Measurements from ENCODE around the gene GCSH. TPM values are rescaled to one million over a fixed set of nuclear protein-coding genes. Genes with fewer than 3 reads are reported as not detected.

Gene GCSH
- polyA plus RNA-seq, 1 donor (not counting 4 experiments of a cell fraction or from before 2014, with no cell fraction given) = 67.7 TPM

GRCh38 chr16:81040131-81040530, 56.1 kb downstream of the GCSH start:
- Histone ChIP-seq H3K36me3 (ENCODE audit: control insufficient read depth in 2 of 2, extremely low read depth in 1 of 2, insufficient read depth in 2 of 2, low read length in 2 of 2) (peaks cover 9 to 13% of the 10 kb centered on the region in 2 experiments), H3K9me1 (ENCODE audit: control insufficient read depth, extremely low read depth, insufficient read depth, low read length) (no peaks in the 10 kb centered on the region), H3K9ac (ENCODE audit: control insufficient read depth, extremely low read depth, insufficient read depth, low read length) (no peak overlapping the region), H3K79me2 (ENCODE audit: control insufficient read depth, insufficient read depth, low read length) (peaks cover 31% of the 10 kb centered on the region), H3K9me3 (ENCODE audit: control insufficient read depth, low read depth, low read length) (no peaks in the 10 kb centered on the region), H4K20me1 (ENCODE audit: control insufficient read depth, extremely low read depth, insufficient read depth, low read length) (no peaks in the 10 kb centered on the region), H3K4me3 (ENCODE audit: control insufficient read depth in 2 of 3, extremely low read depth in 1 of 3, insufficient read depth in 2 of 3, low read depth in 1 of 3, low read length in 3 of 3) (no peak overlapping the region), H3K4me2 (ENCODE audit: control insufficient read depth, extremely low read depth, insufficient read depth, low read depth, low read length) (no peak overlapping the region), H2AFZ (ENCODE audit: control insufficient read depth, low read length) (no peak overlapping the region), H3K27ac (ENCODE audit: control insufficient read depth, insufficient read depth, low read length) (no peak overlapping the region), H3K27me3 (ENCODE audit: control insufficient read depth, extremely low read depth, insufficient read depth, low read length) (no peaks in the 10 kb centered on the region), H3K4me1 (ENCODE audit: control insufficient read depth, extremely low read depth, insufficient read depth, low read length) (peaks cover 12% of the 10 kb centered on the region)
- DNase-seq (ENCODE audit: low read depth, low spot score) (no peak), FAIRE-seq (no peak)
- dilution Hi-C loops (cut with MboI; ENCODE audit: extremely low pct_ligation_motif_present, low sequenced_read_pairs) = no loop called here
- no peak for TF ChIP-seq EZH2 (IDR thresholded peaks at IDR 0.05; ENCODE audit: low read length)
- TF ChIP-seq CTCF (optimal IDR thresholded peaks at IDR 0.05 in 1 of 3, IDR thresholded peaks at IDR 0.05 in 1 of 3, conservative IDR thresholded peaks at IDR 0.05 in 1 of 3; ENCODE audit: extremely low read depth in 1 of 3, insufficient read depth in 2 of 3, low read length in 3 of 3) = no peak

- Histone ChIP-seq H3K4me1 (ENCODE audit: control insufficient read depth, extremely low read depth, insufficient read depth, low read length) (peaks cover 12% of the 10 kb centered on the region), H3K27ac (ENCODE audit: control insufficient read depth, insufficient read depth, low read length) (peak overlapping the region; percentile 74), H3K9ac (ENCODE audit: control insufficient read depth, extremely low read depth, insufficient read depth, low read length) (peak overlapping the region; percentile 82), H4K20me1 (ENCODE audit: control insufficient read depth, extremely low read depth, insufficient read depth, low read length) (no peaks in the 10 kb centered on the region), H3K4me3 (ENCODE audit: control insufficient read depth in 2 of 3, extremely low read depth in 1 of 3, insufficient read depth in 2 of 3, low read depth in 1 of 3, low read length in 3 of 3) (peak overlapping the region; percentile 74 to 89 (median 88)), H3K9me1 (ENCODE audit: control insufficient read depth, extremely low read depth, insufficient read depth, low read length) (no peaks in the 10 kb centered on the region), H3K36me3 (ENCODE audit: control insufficient read depth in 2 of 2, extremely low read depth in 1 of 2, insufficient read depth in 2 of 2, low read length in 2 of 2) (peaks cover 0 to 3% of the 10 kb centered on the region in 2 experiments), H3K79me2 (ENCODE audit: control insufficient read depth, insufficient read depth, low read length) (peaks cover 31% of the 10 kb centered on the region), H3K27me3 (ENCODE audit: control insufficient read depth, extremely low read depth, insufficient read depth, low read length) (no peaks in the 10 kb centered on the region), H3K9me3 (ENCODE audit: control insufficient read depth, low read depth, low read length) (no peaks in the 10 kb centered on the region), H2AFZ (ENCODE audit: control insufficient read depth, low read length) (peak overlapping the region; percentile 49), H3K4me2 (ENCODE audit: control insufficient read depth, extremely low read depth, insufficient read depth, low read depth, low read length) (peak overlapping the region; percentile 97)
- DNase-seq (ENCODE audit: low read depth, low spot score) = no peak
- TF ChIP-seq EZH2 (IDR thresholded peaks at IDR 0.05; ENCODE audit: low read length) (no peak), CTCF (optimal IDR thresholded peaks at IDR 0.05 in 1 of 3, IDR thresholded peaks at IDR 0.05 in 1 of 3, conservative IDR thresholded peaks at IDR 0.05 in 1 of 3; ENCODE audit: extremely low read depth in 1 of 3, insufficient read depth in 2 of 3, low read length in 3 of 3) (no peak)
- no peak for FAIRE-seq
- dilution Hi-C loops (cut with MboI; ENCODE audit: extremely low pct_ligation_motif_present, low sequenced_read_pairs) = no loop called here
Observed at GRCh38 chr16:81036751-81037350, 59.3 kb downstream of the GCSH start.
